ENCODE data around the gene TAX1BP3. TPM values are rescaled to one million over a fixed set of nuclear protein-coding genes. Genes with fewer than 3 reads are reported as not detected.

The TAX1BP3 gene
- total and polyA plus RNA-seq, 2 of the 13 experiments (the other 11 are each of a cell fraction or from before 2014, with no cell fraction given), result 16.7 to 45.1 TPM

DNA sequence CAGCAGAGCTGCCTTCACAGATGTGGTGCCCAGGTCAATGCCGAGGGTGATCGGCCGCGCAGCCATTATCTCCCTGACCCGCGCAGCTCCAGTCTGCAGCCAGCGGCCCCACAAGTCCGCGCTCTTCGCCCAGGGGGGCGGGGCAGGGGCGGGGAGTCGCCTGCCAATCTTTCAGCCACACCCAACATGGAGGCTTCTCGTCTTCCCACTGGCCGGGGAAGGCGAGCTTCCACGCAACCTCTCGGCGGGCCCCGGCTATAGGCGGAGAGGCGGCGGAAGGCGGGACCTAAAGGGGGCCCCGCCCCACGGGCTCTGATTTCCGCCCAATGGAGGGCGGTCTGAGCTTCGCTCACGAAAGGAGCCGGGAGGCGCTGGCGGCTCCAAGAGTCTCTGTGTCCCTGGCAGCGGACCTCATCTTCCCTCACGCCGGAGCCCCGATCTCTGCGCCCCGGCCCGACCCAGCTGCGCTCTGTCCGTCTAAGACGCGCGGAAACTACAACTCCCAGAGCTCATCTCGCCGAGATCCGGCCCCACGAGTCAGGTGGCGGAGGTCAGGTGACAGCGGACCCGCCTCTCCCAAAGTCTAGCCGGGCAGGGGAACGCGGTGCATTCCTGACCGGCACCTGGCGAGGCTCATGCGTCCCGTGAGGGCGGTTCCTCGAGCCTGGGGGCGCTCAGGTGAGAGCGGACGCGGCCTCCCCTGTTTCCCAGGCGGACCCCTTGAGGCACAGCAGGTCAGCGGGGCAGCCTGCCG lies 32.0 kb downstream of the TAX1BP3 start, which contains the start of the genes CTNS and SHPK (continued):
- TF ChIP-seq, protein P1, sequence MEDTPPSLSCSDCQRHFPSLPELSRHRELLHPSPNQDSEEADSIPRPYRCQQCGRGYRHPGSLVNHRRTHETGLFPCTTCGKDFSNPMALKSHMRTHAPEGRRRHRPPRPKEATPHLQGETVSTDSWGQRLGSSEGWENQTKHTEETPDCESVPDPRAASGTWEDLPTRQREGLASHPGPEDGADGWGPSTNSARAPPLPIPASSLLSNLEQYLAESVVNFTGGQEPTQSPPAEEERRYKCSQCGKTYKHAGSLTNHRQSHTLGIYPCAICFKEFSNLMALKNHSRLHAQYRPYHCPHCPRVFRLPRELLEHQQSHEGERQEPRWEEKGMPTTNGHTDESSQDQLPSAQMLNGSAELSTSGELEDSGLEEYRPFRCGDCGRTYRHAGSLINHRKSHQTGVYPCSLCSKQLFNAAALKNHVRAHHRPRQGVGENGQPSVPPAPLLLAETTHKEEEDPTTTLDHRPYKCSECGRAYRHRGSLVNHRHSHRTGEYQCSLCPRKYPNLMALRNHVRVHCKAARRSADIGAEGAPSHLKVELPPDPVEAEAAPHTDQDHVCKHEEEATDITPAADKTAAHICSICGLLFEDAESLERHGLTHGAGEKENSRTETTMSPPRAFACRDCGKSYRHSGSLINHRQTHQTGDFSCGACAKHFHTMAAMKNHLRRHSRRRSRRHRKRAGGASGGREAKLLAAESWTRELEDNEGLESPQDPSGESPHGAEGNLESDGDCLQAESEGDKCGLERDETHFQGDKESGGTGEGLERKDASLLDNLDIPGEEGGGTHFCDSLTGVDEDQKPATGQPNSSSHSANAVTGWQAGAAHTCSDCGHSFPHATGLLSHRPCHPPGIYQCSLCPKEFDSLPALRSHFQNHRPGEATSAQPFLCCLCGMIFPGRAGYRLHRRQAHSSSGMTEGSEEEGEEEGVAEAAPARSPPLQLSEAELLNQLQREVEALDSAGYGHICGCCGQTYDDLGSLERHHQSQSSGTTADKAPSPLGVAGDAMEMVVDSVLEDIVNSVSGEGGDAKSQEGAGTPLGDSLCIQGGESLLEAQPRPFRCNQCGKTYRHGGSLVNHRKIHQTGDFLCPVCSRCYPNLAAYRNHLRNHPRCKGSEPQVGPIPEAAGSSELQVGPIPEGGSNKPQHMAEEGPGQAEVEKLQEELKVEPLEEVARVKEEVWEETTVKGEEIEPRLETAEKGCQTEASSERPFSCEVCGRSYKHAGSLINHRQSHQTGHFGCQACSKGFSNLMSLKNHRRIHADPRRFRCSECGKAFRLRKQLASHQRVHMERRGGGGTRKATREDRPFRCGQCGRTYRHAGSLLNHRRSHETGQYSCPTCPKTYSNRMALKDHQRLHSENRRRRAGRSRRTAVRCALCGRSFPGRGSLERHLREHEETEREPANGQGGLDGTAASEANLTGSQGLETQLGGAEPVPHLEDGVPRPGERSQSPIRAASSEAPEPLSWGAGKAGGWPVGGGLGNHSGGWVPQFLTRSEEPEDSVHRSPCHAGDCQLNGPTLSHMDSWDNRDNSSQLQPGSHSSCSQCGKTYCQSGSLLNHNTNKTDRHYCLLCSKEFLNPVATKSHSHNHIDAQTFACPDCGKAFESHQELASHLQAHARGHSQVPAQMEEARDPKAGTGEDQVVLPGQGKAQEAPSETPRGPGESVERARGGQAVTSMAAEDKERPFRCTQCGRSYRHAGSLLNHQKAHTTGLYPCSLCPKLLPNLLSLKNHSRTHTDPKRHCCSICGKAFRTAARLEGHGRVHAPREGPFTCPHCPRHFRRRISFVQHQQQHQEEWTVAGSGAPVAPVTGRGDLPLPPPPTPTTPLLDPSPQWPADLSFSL (CRISPR knock-in tag; IDR thresholded peaks at IDR 0.05), result no peak
- TF ChIP-seq STAG1 (CRISPR knock-in tag; IDR thresholded peaks at IDR 0.05), result 0 out of 2 replicates have a peak, but pooled peaks have one; percentile 8
- peak; percentile 61; the same call in 1 of the 2 replicates for TF ChIP-seq ZBTB34 (CRISPR knock-in tag; IDR thresholded peaks at IDR 0.05)
- no peak for TF ChIP-seq ZNF382 (CRISPR knock-in tag; IDR thresholded peaks at IDR 0.05; ENCODE audit: borderline replicate concordance)
- no peak; the same call in 1 of the 2 replicates for TF ChIP-seq TRAFD1 (CRISPR knock-in tag; IDR thresholded peaks at IDR 0.05; ENCODE audit: borderline replicate concordance)
- TF ChIP-seq FLYWCH1 (CRISPR knock-in tag; IDR thresholded peaks at IDR 0.05), result no peak
- no peak for TF ChIP-seq CENPT (CRISPR knock-in tag; IDR thresholded peaks at IDR 0.05; ENCODE audit: low read depth)
- 0 out of 2 replicates have a peak, but pooled peaks have one; percentile 39 for TF ChIP-seq ZNF121 (CRISPR knock-in tag; IDR thresholded peaks at IDR 0.05)
- peak; percentile 23; the same call in 1 of the 2 replicates for TF ChIP-seq SIX1 (CRISPR knock-in tag; IDR thresholded peaks at IDR 0.05; ENCODE audit: borderline replicate concordance)
- TF ChIP-seq ZNF878 (CRISPR knock-in tag; IDR thresholded peaks at IDR 0.05), result no peak
- TF ChIP-seq TEAD3 (CRISPR knock-in tag; optimal IDR thresholded peaks at IDR 0.05; ENCODE audit: borderline replicate concordance), result peak; percentile 85
- TF ChIP-seq, protein P2, sequence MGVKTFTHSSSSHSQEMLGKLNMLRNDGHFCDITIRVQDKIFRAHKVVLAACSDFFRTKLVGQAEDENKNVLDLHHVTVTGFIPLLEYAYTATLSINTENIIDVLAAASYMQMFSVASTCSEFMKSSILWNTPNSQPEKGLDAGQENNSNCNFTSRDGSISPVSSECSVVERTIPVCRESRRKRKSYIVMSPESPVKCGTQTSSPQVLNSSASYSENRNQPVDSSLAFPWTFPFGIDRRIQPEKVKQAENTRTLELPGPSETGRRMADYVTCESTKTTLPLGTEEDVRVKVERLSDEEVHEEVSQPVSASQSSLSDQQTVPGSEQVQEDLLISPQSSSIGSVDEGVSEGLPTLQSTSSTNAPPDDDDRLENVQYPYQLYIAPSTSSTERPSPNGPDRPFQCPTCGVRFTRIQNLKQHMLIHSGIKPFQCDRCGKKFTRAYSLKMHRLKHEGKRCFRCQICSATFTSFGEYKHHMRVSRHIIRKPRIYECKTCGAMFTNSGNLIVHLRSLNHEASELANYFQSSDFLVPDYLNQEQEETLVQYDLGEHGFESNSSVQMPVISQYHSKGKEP (CRISPR knock-in tag; IDR thresholded peaks at IDR 0.05), result 0 out of 2 replicates have a peak, but pooled peaks have one; percentile 17
- TF ChIP-seq ISX (CRISPR knock-in tag; conservative IDR thresholded peaks at IDR 0.05), result no peak
- TF ChIP-seq ETV5 (CRISPR knock-in tag; IDR thresholded peaks at IDR 0.05; ENCODE audit: borderline replicate concordance), result peak; percentile 74
- no peak for TF ChIP-seq ZNF225 (CRISPR knock-in tag; IDR thresholded peaks at IDR 0.05)
- TF ChIP-seq SMC3 (IDR thresholded peaks at IDR 0.05; ENCODE audit: low read length), result no peak
- TF ChIP-seq ZKSCAN1 (IDR thresholded peaks at IDR 0.05; ENCODE audit: low read length), result no peak
